GM21526 (cell line): ENCODE measurements around the gene FILIP1L.

Source experiments
- ATAC-seq: cut with Tn5 transposase; IDR thresholded peaks from one replicate; pipeline ENCODE4 v1.9.1; 2021; ENCODE audit warnings: moderate library complexity; ENCODE audit not compliant: unreplicated experiment, low FRiP score

Gene FILIP1L

GRCh38 chr3:99934975-99935797 is 179.1 kb downstream of the FILIP1L start:
- no peak for ATAC-seq

GRCh38 chr3:99933971-99934750 is 180.1 kb downstream of the FILIP1L start:
- no peak for ATAC-seq

DNA sequence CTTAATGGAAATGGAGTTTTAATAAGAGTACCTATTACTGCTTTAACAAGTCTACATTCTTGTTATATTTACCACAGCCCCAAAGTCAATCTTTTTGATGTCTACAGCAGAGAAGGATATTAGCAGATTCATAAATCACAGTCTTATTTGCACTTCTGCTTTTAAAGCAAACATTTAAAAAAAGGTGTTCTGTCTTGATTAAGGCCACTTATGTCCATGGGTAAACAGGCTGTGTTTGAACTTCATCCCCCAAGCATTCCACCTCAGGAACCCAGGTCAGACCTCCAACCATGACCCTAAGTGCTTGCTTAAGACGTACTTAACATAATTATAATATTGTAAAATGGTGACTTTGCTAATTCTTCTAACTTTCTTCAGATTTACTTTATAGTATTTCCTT is 183.2 kb downstream of the FILIP1L start:
- ATAC-seq: no peak

DNA sequence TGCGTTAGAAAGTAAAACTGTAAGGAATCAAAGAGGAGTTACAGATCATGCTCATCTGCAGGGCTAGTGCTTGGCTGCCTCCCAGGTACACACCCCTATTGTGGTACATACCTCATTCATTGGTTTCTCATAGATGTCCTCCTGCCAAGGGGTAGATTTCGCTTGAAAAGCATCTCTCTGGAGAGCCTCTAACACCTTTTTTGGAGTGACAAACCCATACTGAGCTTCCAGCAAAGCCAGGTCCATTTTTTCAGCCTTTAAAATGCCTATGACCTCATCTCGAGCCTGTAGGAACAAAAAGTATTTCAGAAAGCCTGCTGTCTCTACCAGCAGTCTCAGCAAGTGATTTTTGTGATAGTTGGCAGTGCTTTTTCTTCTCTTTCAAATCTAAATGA is 184.6 kb downstream of the FILIP1L start:
- no peak for ATAC-seq

- no peak for ATAC-seq
These were observed 185.2 kb downstream of the FILIP1L start for GRCh38 chr3:99928771-99929744.

- no peak for ATAC-seq
These were observed 186.4 kb downstream of the FILIP1L start for GRCh38 chr3:99927671-99928457.

DNA sequence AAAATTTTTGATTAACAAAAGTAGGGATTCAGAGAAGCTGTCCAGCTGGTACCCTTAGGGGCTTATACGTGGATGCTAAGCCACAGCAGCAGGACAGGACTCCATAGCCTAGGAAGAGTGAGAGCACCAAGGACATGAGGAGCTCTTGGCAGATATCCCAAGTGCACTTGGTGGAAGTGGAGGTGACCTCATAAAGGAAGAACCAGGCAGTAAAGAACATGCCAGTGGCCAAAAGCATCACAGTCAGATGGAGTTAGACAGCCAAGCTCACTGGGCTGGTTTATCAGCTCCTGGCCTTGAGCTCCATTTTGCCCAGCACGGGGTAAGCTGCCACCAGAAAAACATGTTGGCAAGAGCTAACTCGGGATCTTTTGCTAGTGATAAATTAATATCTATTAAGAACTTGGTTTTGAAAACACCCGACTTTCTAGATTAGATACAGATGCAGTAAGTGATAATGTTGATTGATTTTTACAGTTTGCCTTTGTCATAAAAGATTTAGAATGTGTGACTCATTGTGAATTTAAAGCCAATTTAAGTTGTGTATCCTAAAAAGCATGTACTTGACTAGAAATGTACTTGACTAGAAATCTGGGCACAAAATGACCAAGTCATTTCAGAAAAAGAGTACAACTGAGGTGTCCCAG is 188.6 kb downstream of the FILIP1L start:
- ATAC-seq: no peak

DNA sequence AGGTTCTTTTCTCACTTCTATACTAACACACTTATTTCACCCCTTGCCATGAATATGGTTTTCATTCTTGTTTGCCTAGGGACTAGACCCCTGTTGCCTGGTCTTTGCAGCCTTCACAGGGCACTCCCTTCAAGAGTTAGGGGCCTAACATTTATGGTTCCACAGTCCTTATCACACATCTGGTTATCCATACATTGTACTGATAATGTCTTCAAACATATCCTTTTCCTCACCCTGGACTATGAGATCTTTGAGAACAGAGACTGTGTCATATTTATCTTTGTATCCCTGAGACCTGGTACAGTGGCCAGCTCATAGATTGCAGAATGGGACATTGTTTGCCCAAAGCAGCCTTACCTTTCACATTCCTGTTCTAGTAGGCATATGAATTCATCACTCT is 190.4 kb downstream of the FILIP1L start:
- ATAC-seq: no peak

DNA sequence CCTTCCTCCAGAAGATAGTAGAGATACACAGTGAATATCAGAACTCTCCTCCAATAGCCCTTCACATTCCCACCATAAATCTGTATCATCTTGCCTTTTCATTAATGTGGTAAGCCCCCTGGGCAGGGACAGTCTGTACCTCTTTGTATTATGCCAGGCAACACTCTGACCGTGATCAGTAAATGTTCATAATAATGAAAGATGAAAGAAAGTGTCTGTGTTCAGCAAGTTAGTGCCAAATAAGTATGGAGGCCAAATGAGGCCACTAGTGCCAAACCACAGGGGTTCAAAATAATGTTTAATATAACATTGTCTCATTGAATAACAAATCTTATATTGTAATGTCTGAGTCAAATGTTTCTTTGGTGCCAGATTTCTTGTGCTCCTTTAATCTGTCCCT is 192.3 kb downstream of the FILIP1L start:
- ATAC-seq: no peak

DNA sequence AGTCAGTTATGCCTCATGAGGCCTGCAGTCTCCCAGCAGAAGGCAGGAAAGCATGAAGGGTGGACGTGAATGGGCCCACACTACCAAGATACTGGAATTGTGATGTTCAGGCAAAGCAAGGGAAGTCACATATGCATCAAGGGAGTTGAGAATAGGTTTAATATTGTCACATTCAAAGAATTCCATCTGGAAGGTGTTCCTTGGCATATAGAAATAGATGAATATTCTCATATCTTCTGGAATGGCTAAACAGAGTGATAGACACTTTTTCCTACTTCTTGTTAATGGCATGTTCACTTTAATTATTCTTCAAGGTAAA is 193.0 kb downstream of the FILIP1L start:
- no peak for ATAC-seq

DNA sequence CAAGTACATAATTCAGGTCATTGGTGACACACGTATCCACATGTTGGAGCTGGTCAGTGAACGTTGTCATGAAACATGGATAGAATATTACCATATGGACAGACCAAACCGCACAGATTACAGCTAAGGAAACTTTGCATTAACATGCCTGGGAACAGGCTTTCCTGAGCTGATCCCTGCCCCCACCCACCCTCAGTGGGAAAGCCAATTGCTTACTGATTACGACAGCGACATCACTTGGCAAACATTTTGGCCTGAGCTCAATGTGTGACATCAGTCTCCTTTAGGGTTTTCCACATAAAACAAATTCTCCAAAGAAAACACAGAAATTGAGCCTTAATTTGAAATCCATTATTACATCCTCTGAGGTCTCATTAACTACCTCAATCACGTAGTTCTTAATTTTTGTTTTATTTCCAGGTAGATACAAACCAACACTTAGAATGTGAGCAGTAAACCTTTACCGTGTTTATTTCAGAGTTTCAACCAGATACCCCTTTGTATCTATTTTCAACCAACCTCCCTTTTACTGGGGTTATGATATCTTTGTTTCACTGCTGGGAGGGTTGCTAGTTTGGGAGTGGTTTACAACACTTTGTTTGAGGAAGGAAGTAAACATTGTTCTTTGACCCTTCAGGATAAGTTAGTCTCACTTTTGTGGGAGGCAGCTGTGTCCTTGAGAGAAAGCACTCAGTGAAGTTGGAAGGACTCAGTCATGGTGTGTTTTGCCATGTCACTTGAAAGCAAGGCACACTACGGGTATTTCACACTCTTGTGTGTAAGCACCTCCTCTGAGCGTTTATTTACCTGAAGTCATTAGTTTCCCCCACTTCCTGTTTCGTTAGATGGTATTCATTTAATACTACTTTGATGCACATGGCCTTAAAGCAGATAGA is 193.6 kb downstream of the FILIP1L start:
- no peak for ATAC-seq

GRCh38 chr3:99919694-99920093 is 194.6 kb downstream of the FILIP1L start:
- ATAC-seq: no peak

- ATAC-seq: no peak
These were observed 195.6 kb downstream of the FILIP1L start for GRCh38 chr3:99918715-99919114.

- no peak for ATAC-seq
These were observed 198.3 kb downstream of the FILIP1L start for GRCh38 chr3:99915906-99916432.

DNA sequence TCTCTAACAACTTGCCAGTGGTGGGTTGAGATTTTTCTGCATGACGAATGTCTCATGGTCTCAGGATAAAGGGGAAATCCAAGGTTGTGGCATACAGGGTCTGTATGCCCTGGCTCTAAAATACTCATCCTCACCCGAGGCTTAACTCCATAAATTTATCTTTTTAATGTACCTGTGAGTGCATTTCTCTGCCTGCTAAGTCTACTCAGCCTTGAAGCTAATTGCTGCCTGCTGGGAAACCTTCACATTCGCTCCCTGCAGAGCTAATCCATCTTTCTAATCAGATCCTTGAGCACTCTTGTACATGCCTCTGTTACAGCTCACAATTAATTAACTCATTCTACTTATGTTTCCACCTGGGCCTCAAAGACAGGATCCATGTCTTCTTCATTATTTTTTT is 202.9 kb downstream of the FILIP1L start:
- ATAC-seq: no peak

DNA sequence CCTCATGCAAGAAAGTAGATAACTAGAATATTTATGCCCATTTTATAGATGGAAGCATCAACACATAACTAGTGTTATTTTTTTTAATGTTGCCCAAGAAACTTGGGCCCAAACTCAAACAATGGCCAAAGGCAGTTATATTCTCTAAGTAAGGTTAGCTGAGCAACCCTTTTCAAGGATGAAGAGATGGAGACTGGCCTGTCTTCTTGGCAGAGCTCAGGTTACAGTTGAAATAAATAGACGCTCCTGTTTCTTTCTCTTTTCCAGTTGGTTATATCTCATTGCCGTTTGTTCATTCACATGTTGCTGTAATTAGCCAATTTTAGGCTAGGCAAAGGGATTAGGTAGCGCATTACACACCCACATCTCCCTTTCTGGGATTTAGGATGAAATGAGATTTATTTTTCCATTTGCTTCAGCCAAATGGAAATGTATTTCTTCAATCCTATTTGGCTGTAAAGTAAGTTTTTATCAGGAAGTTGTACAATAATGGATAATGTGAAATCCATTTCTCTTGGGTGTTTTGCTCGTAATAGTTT is 203.5 kb downstream of the FILIP1L start:
- no peak for ATAC-seq

DNA sequence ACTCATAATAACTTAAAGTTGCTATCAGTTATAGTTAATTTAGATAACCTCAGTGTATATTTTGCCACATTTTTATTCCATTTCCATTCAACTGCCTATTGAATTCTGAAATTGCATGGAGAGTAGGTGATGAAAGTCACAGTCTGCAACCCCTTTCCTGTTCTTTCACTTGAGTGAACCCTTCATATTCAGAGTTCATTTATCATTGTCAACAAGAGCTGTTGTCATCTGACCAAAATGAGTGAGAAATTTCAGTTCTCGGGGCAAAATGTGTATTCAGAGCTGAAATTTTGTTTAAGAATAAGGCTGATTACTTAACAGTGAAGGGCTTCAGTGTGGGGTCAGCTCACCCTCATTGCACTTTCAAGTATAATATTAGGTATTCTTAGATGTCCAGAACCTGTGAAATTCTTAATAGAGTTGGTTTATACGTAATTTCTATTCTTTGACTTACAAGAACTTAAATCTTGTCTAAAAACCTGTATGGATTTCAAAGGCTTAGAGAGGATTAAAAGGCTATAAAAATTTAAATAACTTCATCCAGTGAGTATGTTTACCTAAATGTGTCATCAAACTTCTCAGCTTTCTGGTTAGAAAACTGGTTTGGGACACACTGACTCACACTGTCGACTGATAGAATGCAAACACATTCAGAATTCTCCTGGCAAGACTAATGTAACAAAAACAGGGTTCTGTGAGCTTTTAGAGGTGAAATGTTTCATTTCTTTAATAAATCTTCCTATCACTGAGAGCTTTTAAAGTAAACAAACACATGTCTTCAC is 204.4 kb downstream of the FILIP1L start:
- no peak for ATAC-seq
